ENCODE results near the gene ZNF17. TPM values are rescaled to one million over a fixed set of nuclear protein-coding genes. Genes with fewer than 3 reads are reported as not detected.

ZNF17 gene
- total and polyA plus RNA-seq, 2 of the 8 experiments (the other 6 are each of a cell fraction or from before 2014, with no cell fraction given): 3.8 to 10.2 TPM

GRCh38 chr19:57436417-57436816, 25.5 kb downstream of the ZNF17 start:
- Histone ChIP-seq H3K36me3 (ENCODE audit: control insufficient read depth in 2 of 4, insufficient read depth in 4 of 4, low read length in 3 of 4) (peaks cover 0 to 5% (median 3%) of the 10 kb centered on the region in 4 experiments; a peak in 2 of 8 replicates), H3K18ac (ENCODE audit: extremely low read depth, low read length) (no peak overlapping the region), H3K9me3 (ENCODE audit: insufficient read depth in 2 of 2, low read depth in 1 of 2, low read length in 1 of 2) (no peaks in the 10 kb centered on the region; a peak in 1 of 4 replicates), H2BK20ac (ENCODE audit: low read length) (no peak overlapping the region), H3K79me1 (ENCODE audit: low read depth, low read length) (peaks cover 19% of the 10 kb centered on the region), H2BK5ac (ENCODE audit: low read depth, low read length) (no peak overlapping the region), H2AK5ac (ENCODE audit: low read depth, low read length) (no peak overlapping the region), H2BK120ac (replicated peaks; ENCODE audit: low read depth, low read length) (no peak overlapping the region), H3K4ac (replicated peaks; ENCODE audit: insufficient read length, low read depth, low read length) (no peak overlapping the region), H3K27ac (ENCODE audit: low read depth, low read length) (no peak overlapping the region), H2BK12ac (ENCODE audit: low read depth, low read length) (no peak overlapping the region), H3K9ac (replicated peaks in 1 of 4; ENCODE audit: extremely low read depth in 1 of 4, low read depth in 3 of 4, low read length in 3 of 4) (peak overlapping the region in 3 of 4 experiments; percentile 91 to 94 (median 94); a peak in 5 of 7 replicates), H4K5ac (ENCODE audit: insufficient read length, low read depth, low read length) (no peak overlapping the region), H4K8ac (ENCODE audit: extremely low read depth, insufficient read depth, low read length) (no peak overlapping the region), H3K4me1 (replicated peaks in 1 of 4; ENCODE audit: control insufficient read depth in 3 of 4, insufficient read depth in 4 of 4, low read length in 3 of 4) (peaks cover 0 to 7% (median under 1%) of the 10 kb centered on the region in 4 experiments; a peak in 2 of 7 replicates), H2AFZ (ENCODE audit: low read length) (no peak overlapping the region), H3K4me2 (ENCODE audit: insufficient read depth in 1 of 2, low read depth in 2 of 2, low read length in 2 of 2) (peak overlapping the region; percentile 85 to 89), H3K4me3 (ENCODE audit: extremely low read depth in 1 of 4, insufficient read depth in 2 of 4, low read depth in 3 of 4, low read length in 4 of 4) (peak overlapping the region; percentile 75 to 89 (median 81); a peak in 7 of 8 replicates), H2BK15ac (ENCODE audit: low read length) (no peak overlapping the region), H3K23me2 (ENCODE audit: low read depth, low read length) (peaks cover 4% of the 10 kb centered on the region), H3K14ac (ENCODE audit: insufficient read length) (no peak overlapping the region), H3K23ac (ENCODE audit: insufficient read length) (no peak overlapping the region), H3K79me2 (ENCODE audit: control insufficient read depth in 1 of 2, insufficient read depth in 2 of 2, low read length in 2 of 2) (peaks cover 20 to 55% of the 10 kb centered on the region in 2 experiments), H3K56ac (replicated peaks; ENCODE audit: insufficient read length, low read depth, low read length) (no peak overlapping the region), H4K91ac (replicated peaks; ENCODE audit: insufficient read length, low read length) (no peak overlapping the region), H4K20me1 (replicated peaks in 1 of 2; ENCODE audit: control insufficient read depth in 1 of 2, insufficient read depth in 2 of 2, low read length in 2 of 2) (peaks cover 0 to 12% of the 10 kb centered on the region in 2 experiments), H3K27me3 (replicated peaks in 1 of 4; ENCODE audit: control insufficient read depth in 3 of 4, extremely low read depth in 1 of 4, insufficient read depth in 3 of 4, low read length in 3 of 4) (no peaks in the 10 kb centered on the region)
- no peak for DNase-seq (ENCODE audit: low read depth in 1 of 2, low spot score in 2 of 2)
- no peak for FAIRE-seq
- CTCF ChIA-PET (ENCODE audit: partially characterized antibody): interaction anchor here (0.6 to 2.2 kb wide), 5 partner anchors 10 to 51 kb away, joined by 3 to 8 read pairs (median 3); partner anchors contain the start of genes ZNF419 and ZNF772
- TF ChIP-seq BACH1 (IDR thresholded peaks at IDR 0.05; ENCODE audit: low read length) (no peak), YY1 (IDR thresholded peaks at IDR 0.05; ENCODE audit: low read depth, low read length) (no peak), SP4 (IDR thresholded peaks at IDR 0.05; ENCODE audit: low read length) (no peak), SUZ12 (IDR thresholded peaks at IDR 0.05; ENCODE audit: low read length) (no peak), TEAD4 (IDR thresholded peaks at IDR 0.05; ENCODE audit: low read depth, low read length) (no peak), FOSL1 (IDR thresholded peaks at IDR 0.05; ENCODE audit: insufficient read depth, low read depth, low read length) (no peak), NRF1 (IDR thresholded peaks at IDR 0.05; ENCODE audit: low read depth, low read length) (no peak), GABPA (IDR thresholded peaks at IDR 0.05; ENCODE audit: borderline replicate concordance, insufficient read depth, low read length) (no peak), HDAC6 (IDR thresholded peaks at IDR 0.05; ENCODE audit: low read depth, low read length) (no peak), BRCA1 (IDR thresholded peaks at IDR 0.05; ENCODE audit: low read depth, low read length) (no peak)
- 79% methylated on average over 1 of the region's 1 CpG; no CpG with 5 or more reads in 1 of the 2 experiments for WGBS, 2 experiments (ENCODE audit: extremely low coverage in 1 of 2, insufficient coverage in 1 of 2, insufficient read length in 1 of 2, insufficient replicate concordance in 2 of 2, low coverage in 1 of 2, low lambda C conversion rate in 2 of 2, missing lambda C conversion rate in 1 of 2)
- POLR2A ChIA-PET (ENCODE audit: partially characterized antibody): interaction anchor here (0.8 to 7.0 kb wide), 17 partner anchors 9 to 453 kb away, joined by 3 to 49 read pairs (median 5); partner anchors contain the start of genes TRAPPC2B, ZNF17, ZNF419 and ZNF530
